PFSK-1 (cell line): ENCODE measurements around the gene EXTL1.

Experiments used
- FOXP2 ChIP-seq: optimal IDR thresholded peaks from 2 replicates; pipeline ENCODE3; 2011; ENCODE audit warnings: borderline replicate concordance, control low read depth, inconsistent platforms; ENCODE audit not compliant: insufficient read depth; ENCODE audit errors: extremely low read length, extremely low read depth
- POLR2AphosphoS5 ChIP-seq: IDR thresholded peaks from 2 replicates; pipeline ENCODE4 v1.6.1; 2012; ENCODE audit warnings: low read depth, mild to moderate bottlenecking, control low read depth, low read length, moderate library complexity
- SIN3A ChIP-seq: IDR thresholded peaks from 2 replicates; pipeline ENCODE4 v1.6.1; 2012; ENCODE audit warnings: mild to moderate bottlenecking, low read length, moderate library complexity, borderline replicate concordance; ENCODE audit not compliant: insufficient read depth
- TAF1 ChIP-seq: IDR thresholded peaks from 2 replicates; pipeline ENCODE4 v1.6.1; 2012; ENCODE audit warnings: low read length, control low read depth, borderline replicate concordance; ENCODE audit not compliant: insufficient read depth
- TF ChIP-seq, protein P1 (sequence below), 2 experiments: IDR thresholded peaks; 2 replicates each; pipeline versions ENCODE4 v1.6.1 to v1.8.0; 2011 to 2012; ENCODE audit warnings: low read depth in 2 of 2, low read length in 2 of 2, control low read depth in 1 of 2, inconsistent platforms in 1 of 2, mild to moderate bottlenecking in 1 of 2, moderate library complexity in 1 of 2; ENCODE audit not compliant: insufficient read depth in 1 of 2

Gene EXTL1

DNA sequence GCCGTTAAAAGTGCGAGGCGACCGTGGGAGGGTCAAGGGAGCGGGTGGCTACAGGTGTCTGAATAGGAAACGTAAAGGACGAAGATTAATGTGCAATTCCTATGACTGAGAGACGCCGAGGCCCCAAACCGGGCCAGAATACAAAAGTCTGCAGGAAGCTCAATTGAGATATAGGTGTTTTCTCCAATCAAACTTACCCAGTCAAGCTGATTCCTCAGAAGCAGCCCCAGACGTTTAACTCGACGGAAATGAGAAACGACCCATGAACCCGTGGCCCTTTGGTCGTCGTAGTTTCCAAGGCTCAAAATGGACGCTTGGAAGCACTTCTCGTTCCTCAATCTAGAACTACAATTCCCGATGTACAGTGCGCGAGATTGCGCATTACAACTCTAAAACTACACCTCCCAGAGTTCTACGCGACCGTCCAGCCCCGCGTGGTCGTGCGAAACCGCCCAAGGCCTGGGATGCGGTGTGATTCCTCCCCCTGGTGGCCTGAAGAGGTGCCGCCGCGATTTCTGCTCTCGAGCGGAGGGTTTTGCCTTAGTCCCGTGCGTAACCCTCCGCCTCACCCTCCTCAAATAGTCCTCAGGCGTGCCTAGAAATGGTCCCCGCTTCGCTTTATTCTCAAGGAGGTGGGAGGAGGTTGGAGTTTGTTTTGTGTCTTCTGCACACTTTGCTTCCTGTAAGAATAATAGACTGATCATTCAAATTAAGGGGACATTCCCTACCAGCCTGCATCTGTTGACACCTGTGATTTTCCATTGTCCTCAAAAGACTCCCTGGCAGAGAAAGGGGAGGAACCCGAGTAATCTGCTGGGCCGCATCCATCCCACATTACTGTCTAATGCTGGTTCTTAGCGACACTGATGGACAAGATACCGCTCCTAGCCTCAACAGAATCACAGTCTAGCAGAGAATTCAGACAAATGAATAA is 23.5 kb upstream of the EXTL1 start, which contains the start of gene PAFAH2:
Gene PAFAH2, minus strand, starts transcription at position 236 of the 934 bp plus-strand sequence. CDS start 7,247 bp downstream, outside the sequence.
- TF ChIP-seq SIN3A (no peak), TAF1 (peak; percentile 75; the same call in 1 of the 2 replicates), FOXP2 (peak; percentile 83), POLR2AphosphoS5 (peak; percentile 51; the same call in 1 of the 2 replicates)
- TF ChIP-seq, protein P1, sequence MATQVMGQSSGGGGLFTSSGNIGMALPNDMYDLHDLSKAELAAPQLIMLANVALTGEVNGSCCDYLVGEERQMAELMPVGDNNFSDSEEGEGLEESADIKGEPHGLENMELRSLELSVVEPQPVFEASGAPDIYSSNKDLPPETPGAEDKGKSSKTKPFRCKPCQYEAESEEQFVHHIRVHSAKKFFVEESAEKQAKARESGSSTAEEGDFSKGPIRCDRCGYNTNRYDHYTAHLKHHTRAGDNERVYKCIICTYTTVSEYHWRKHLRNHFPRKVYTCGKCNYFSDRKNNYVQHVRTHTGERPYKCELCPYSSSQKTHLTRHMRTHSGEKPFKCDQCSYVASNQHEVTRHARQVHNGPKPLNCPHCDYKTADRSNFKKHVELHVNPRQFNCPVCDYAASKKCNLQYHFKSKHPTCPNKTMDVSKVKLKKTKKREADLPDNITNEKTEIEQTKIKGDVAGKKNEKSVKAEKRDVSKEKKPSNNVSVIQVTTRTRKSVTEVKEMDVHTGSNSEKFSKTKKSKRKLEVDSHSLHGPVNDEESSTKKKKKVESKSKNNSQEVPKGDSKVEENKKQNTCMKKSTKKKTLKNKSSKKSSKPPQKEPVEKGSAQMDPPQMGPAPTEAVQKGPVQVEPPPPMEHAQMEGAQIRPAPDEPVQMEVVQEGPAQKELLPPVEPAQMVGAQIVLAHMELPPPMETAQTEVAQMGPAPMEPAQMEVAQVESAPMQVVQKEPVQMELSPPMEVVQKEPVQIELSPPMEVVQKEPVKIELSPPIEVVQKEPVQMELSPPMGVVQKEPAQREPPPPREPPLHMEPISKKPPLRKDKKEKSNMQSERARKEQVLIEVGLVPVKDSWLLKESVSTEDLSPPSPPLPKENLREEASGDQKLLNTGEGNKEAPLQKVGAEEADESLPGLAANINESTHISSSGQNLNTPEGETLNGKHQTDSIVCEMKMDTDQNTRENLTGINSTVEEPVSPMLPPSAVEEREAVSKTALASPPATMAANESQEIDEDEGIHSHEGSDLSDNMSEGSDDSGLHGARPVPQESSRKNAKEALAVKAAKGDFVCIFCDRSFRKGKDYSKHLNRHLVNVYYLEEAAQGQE (IDR thresholded peaks at IDR 0.05; ENCODE audit: insufficient read depth in 1 of 2, low read depth in 2 of 2, low read length in 2 of 2), result 0 out of 4 replicates have a peak, but pooled peaks of 1 of the 2 experiments have one; percentile 8

DNA sequence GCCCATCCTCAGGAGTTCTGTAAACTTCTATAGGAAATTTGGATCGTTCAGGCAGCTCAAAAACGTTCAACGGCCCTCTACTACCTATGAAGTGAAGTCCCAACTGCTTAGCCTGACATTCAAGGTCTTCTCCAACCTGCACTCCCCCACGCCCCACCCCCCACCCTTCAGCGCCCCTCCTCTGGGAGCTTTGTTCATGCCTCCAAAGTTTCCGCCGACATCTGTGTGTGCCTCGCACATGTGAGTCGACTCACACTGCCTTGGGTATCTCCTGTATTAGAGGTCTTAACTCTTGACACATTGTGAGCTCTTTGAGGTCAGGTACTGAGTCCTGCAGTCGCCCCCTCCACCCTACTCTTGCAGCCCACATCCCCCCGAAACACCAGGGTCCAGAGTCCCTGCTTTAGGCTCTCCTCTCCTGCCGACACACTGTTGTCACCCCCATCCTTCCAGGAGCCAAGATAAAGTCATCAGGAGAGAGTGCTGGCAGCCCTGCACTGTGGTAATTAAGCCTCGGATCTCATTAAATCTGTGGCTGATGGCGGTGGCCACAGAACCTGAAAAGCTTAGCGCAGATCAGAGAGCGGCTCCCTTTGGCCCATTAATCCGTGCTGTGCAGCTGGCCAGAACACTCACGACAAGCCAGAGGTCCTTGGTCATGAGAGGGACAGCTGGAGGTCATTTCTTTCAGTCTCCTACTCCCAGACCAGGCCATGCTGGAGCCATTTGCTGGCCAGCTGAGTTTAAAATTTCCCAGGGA is 22.4 kb upstream of the EXTL1 start:
- no peak for TF ChIP-seq TAF1
- TF ChIP-seq POLR2AphosphoS5, result no peak
- TF ChIP-seq FOXP2, result no peak
- TF ChIP-seq, protein P1 (IDR thresholded peaks at IDR 0.05; ENCODE audit: insufficient read depth in 1 of 2, low read depth in 2 of 2, low read length in 2 of 2), result no peak
- no peak for TF ChIP-seq SIN3A

DNA sequence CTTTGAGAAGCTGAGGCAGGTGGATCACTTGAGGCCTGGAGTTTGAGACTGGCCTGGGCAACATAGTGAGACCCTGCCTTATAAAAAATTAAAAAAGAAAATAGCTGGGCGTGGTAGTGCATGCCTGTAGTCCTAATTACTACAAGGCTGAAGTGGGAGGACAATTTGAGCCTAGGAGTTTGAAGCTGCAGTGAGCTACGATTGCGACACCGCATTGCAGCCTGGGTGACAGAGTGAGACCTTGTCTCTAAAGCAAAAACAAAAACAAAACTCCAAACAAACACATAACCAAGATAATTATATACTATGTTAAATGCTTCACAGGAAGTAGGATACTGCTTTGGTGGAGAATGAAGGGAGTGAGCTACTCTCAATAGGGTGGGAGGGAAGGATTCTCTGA is 18.3 kb upstream of the EXTL1 start:
- TF ChIP-seq SIN3A, result no peak
- no peak for TF ChIP-seq FOXP2
- TF ChIP-seq POLR2AphosphoS5, result no peak
- TF ChIP-seq, protein P1 (IDR thresholded peaks at IDR 0.05; ENCODE audit: insufficient read depth in 1 of 2, low read depth in 2 of 2, low read length in 2 of 2), result no peak
- TF ChIP-seq TAF1, result no peak

DNA sequence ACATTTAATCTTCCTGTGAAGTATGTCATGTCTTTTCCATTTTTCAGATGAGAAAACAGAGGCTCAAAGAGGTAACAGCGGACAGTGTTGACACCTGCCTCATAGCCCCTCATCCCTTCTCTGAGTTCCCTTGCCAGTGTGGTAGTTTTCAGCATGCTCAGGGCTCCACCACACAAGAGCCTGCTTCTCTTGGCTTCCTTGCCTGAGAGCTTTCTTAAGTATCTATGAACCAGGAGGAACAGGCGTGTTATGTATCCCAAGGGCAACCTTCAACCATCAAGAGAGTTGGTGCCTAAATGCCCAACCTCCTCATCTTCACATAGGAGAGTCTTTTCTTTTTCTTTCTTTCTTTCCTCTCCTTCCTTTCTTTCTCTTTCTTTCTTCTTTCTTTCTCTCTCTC is 17.8 kb upstream of the EXTL1 start:
- TF ChIP-seq POLR2AphosphoS5, result no peak
- TF ChIP-seq, protein P1 (IDR thresholded peaks at IDR 0.05; ENCODE audit: insufficient read depth in 1 of 2, low read depth in 2 of 2, low read length in 2 of 2), result no peak
- TF ChIP-seq FOXP2, result no peak
